Astrocyte (in vitro differentiated cells and primary cell): ENCODE measurements around the gene TXLNB. TPM values are rescaled to one million over a fixed set of nuclear protein-coding genes. Genes with fewer than 3 reads are reported as not detected.

ENCODE experiments used
- DNase-seq: peaks from one replicate; pipeline ENCODE4 v3.0.0-alpha.2; 2010; ENCODE audit warnings: low read depth
- FAIRE-seq: peaks from 2 replicates; lab custom pipeline; 2011; peaks lifted over from hg19 to GRCh38; lab: Jason Lieb, UNC
- H2AFZ ChIP-seq: 2 replicates; pipeline ENCODE4 v1.6.0; 2012; ENCODE audit warnings: low read depth, low read length, inconsistent platforms
- H3K27ac ChIP-seq: 2 replicates; pipeline ENCODE4 v1.5.1; 2011; ENCODE audit warnings: low read depth, low read length, inconsistent platforms
- H3K27me3 ChIP-seq: 2 replicates; pipeline ENCODE4 v1.6.0; 2011; ENCODE audit warnings: low read length, inconsistent platforms; ENCODE audit not compliant: insufficient read depth
- H3K36me3 ChIP-seq: 2 replicates; pipeline ENCODE4 v1.5.1; 2011; ENCODE audit warnings: low read length, inconsistent platforms; ENCODE audit not compliant: insufficient read depth
- H3K4me1 ChIP-seq: 2 replicates; pipeline ENCODE4 v1.5.1; 2011; ENCODE audit warnings: low read length, inconsistent platforms; ENCODE audit not compliant: insufficient read depth
- H3K4me2 ChIP-seq: 2 replicates; pipeline ENCODE4 v1.6.0; 2012; ENCODE audit warnings: low read length, inconsistent platforms
- H3K4me3 ChIP-seq: 2 replicates; pipeline ENCODE4 v1.5.1; 2011; ENCODE audit warnings: low read depth, mild to moderate bottlenecking, low read length, inconsistent platforms; ENCODE audit not compliant: insufficient read depth
- H3K79me2 ChIP-seq: 2 replicates; pipeline ENCODE4 v1.6.0; 2012; ENCODE audit warnings: mild to moderate bottlenecking, low read length, inconsistent platforms; ENCODE audit not compliant: insufficient read depth
- H3K9ac ChIP-seq: 2 replicates; pipeline ENCODE4 v1.6.0; 2012; ENCODE audit warnings: mild to moderate bottlenecking, low read length, inconsistent platforms
- H3K9me3 ChIP-seq: 2 replicates; pipeline ENCODE4 v1.5.1; 2012; ENCODE audit warnings: low read depth, mild to moderate bottlenecking, low read length, inconsistent platforms; ENCODE audit not compliant: insufficient read depth
- H4K20me1 ChIP-seq: 2 replicates; pipeline ENCODE4 v1.6.0; 2012; ENCODE audit warnings: low read length, inconsistent platforms; ENCODE audit not compliant: insufficient read depth
- H3K27ac Mint-ChIP-seq: one replicate; pipeline ENCODE4 v1.8.0; 2021; ENCODE audit warnings: mild to moderate bottlenecking, mixed read lengths; ENCODE audit not compliant: unreplicated experiment
- H3K27me3 Mint-ChIP-seq: one replicate; pipeline ENCODE4 v1.8.0; 2021; ENCODE audit warnings: low read depth, mixed read lengths; ENCODE audit not compliant: unreplicated experiment
- H3K36me3 Mint-ChIP-seq: one replicate; pipeline ENCODE4 v1.8.0; 2021; ENCODE audit warnings: low read depth, mixed read lengths; ENCODE audit not compliant: unreplicated experiment
- H3K4me1 Mint-ChIP-seq: one replicate; pipeline ENCODE4 v1.8.0; 2021; ENCODE audit warnings: low read depth, mixed read lengths; ENCODE audit not compliant: unreplicated experiment
- H3K4me3 Mint-ChIP-seq: one replicate; pipeline ENCODE4 v1.8.0; 2021; ENCODE audit warnings: mild to moderate bottlenecking, moderate library complexity, mixed read lengths; ENCODE audit not compliant: unreplicated experiment
- H3K9me3 Mint-ChIP-seq: one replicate; pipeline ENCODE4 v1.8.0; 2021; ENCODE audit warnings: mild to moderate bottlenecking, mixed read lengths; ENCODE audit not compliant: unreplicated experiment
- CTCF ChIP-seq: IDR thresholded peaks from 2 replicates; pipeline ENCODE4 v1.5.1; 2011; ENCODE audit warnings: low read depth, mild to moderate bottlenecking, inconsistent platforms, low read length, moderate library complexity; ENCODE audit not compliant: insufficient read depth
- EZH2 ChIP-seq: IDR thresholded peaks from 2 replicates; pipeline ENCODE4 v1.6.1; 2012; ENCODE audit warnings: mild to moderate bottlenecking, low read length, inconsistent platforms; ENCODE audit not compliant: insufficient read depth
- total RNA-seq: library from RNA; stranded (reverse); gene quantifications from 2 replicates; pipeline ENCODE4 v1.2.1, GENCODE V29; 2021

TXLNB gene
- total RNA-seq, 1 donor from 2014 or later: 0.57 TPM

- no peaks in the 10 kb centered on the region for H3K27me3 ChIP-seq
- no peaks in the 10 kb centered on the region for H3K79me2 ChIP-seq
- Mint-ChIP-seq H3K27me3 (no peaks in the 10 kb centered on the region), H3K36me3 (no peaks in the 10 kb centered on the region), H3K27ac (no peak overlapping the region), H3K4me3 (no peak overlapping the region), H3K4me1 (peaks cover 3% of the 10 kb centered on the region), H3K9me3 (peaks cover 3% of the 10 kb centered on the region)
- no peak overlapping the region for H3K9ac ChIP-seq
- no peak overlapping the region for H3K4me2 ChIP-seq
- no peaks in the 10 kb centered on the region for H3K9me3 ChIP-seq
- no peak for TF ChIP-seq CTCF
- no peak for TF ChIP-seq EZH2
- no peak overlapping the region for H2AFZ ChIP-seq
- H4K20me1 ChIP-seq: no peaks in the 10 kb centered on the region
- FAIRE-seq (no peak), DNase-seq (no peak)
- no peaks in the 10 kb centered on the region for H3K36me3 ChIP-seq
- H3K27ac ChIP-seq: no peak overlapping the region
- no peak overlapping the region for H3K4me3 ChIP-seq
- H3K4me1 ChIP-seq: no peaks in the 10 kb centered on the region
Observed at GRCh38 chr6:139327038-139327437, 35.2 kb upstream of the TXLNB start.

GRCh38 chr6:139325686-139326085 is 33.9 kb upstream of the TXLNB start:
- H3K27ac Mint-ChIP-seq: no peak overlapping the region
- Histone ChIP-seq H3K9ac (no peak overlapping the region), H4K20me1 (no peaks in the 10 kb centered on the region), H2AFZ (no peak overlapping the region), H3K27ac (no peak overlapping the region), H3K9me3 (no peaks in the 10 kb centered on the region), H3K4me1 (no peaks in the 10 kb centered on the region), H3K27me3 (no peaks in the 10 kb centered on the region), H3K36me3 (no peaks in the 10 kb centered on the region), H3K4me3 (no peak overlapping the region), H3K4me2 (no peak overlapping the region), H3K79me2 (no peaks in the 10 kb centered on the region)
- no peaks in the 10 kb centered on the region for H3K36me3 Mint-ChIP-seq
- H3K4me1 Mint-ChIP-seq: peaks cover 3% of the 10 kb centered on the region
- TF ChIP-seq CTCF (no peak), EZH2 (no peak)
- no peaks in the 10 kb centered on the region for H3K27me3 Mint-ChIP-seq
- DNase-seq: no peak
- peaks cover 3% of the 10 kb centered on the region for H3K9me3 Mint-ChIP-seq
- FAIRE-seq: no peak
- H3K4me3 Mint-ChIP-seq: no peak overlapping the region

- H3K4me3 ChIP-seq: no peak overlapping the region
- no peaks in the 10 kb centered on the region for H3K27me3 Mint-ChIP-seq
- H3K4me1 Mint-ChIP-seq: peaks cover 3% of the 10 kb centered on the region
- H3K4me1 ChIP-seq: no peaks in the 10 kb centered on the region
- DNase-seq (no peak), FAIRE-seq (no peak)
- no peak overlapping the region for H2AFZ ChIP-seq
- no peak overlapping the region for H3K27ac ChIP-seq
- H3K27ac Mint-ChIP-seq: no peak overlapping the region
- no peaks in the 10 kb centered on the region for H4K20me1 ChIP-seq
- H3K79me2 ChIP-seq: no peaks in the 10 kb centered on the region
- H3K36me3 ChIP-seq: no peaks in the 10 kb centered on the region
- H3K4me3 Mint-ChIP-seq: no peak overlapping the region
- no peaks in the 10 kb centered on the region for H3K27me3 ChIP-seq
- H3K9me3 ChIP-seq: no peaks in the 10 kb centered on the region
- peaks cover 3% of the 10 kb centered on the region for H3K9me3 Mint-ChIP-seq
- TF ChIP-seq EZH2 (no peak), CTCF (no peak)
- H3K9ac ChIP-seq: no peak overlapping the region
- H3K36me3 Mint-ChIP-seq: no peaks in the 10 kb centered on the region
- no peak overlapping the region for H3K4me2 ChIP-seq
Observed at GRCh38 chr6:139325125-139325524, 33.3 kb upstream of the TXLNB start.
